DND-41 (cell line): ENCODE results near the gene SEC14L2.

ENCODE experiments used
- ATAC-seq: fragments of 200-7000 bp; cut with Tn5 transposase; 3 replicates; pipeline ENCODE4 v1.9.1; 2021; ENCODE audit warnings: low read depth; ENCODE audit not compliant: insufficient read depth
- DNase-seq: peaks from one replicate; pipeline ENCODE4 v3.0.0-alpha.2; 2020
- H2AFZ ChIP-seq: 2 replicates; pipeline ENCODE4 v1.6.0; 2012; ENCODE audit warnings: low read depth, low read length
- H3K27ac ChIP-seq: 2 replicates; pipeline ENCODE4 v1.5.1; 2012; ENCODE audit warnings: low read length, inconsistent platforms
- H3K27me3 ChIP-seq: fragments of 200-600 bp; sonication (generic); 2 replicates; pipeline ENCODE4 v1.6.0; 2012; ENCODE audit warnings: low read length, mild to moderate bottlenecking, inconsistent platforms; ENCODE audit not compliant: insufficient read depth, poor library complexity
- H3K36me3 ChIP-seq: 2 replicates; pipeline ENCODE4 v1.5.1; 2012; ENCODE audit warnings: low read length, inconsistent platforms; ENCODE audit not compliant: insufficient read depth
- H3K4me1 ChIP-seq: 2 replicates; pipeline ENCODE4 v1.5.1; 2012; ENCODE audit warnings: mild to moderate bottlenecking, low read length; ENCODE audit not compliant: insufficient read depth
- H3K4me2 ChIP-seq: 2 replicates; pipeline ENCODE4 v1.6.0; 2012; ENCODE audit warnings: mild to moderate bottlenecking, moderate library complexity, low read length, inconsistent platforms; ENCODE audit not compliant: insufficient read depth
- H3K4me3 ChIP-seq, 2 experiments: fragments of 200-600 bp in 1 of 2; shearing (Covaris generic) in 1 of 2; 2 replicates each; pipeline ENCODE4 v1.5.1; 2012 to 2016; ENCODE audit warnings: inconsistent platforms in 2 of 2, low read length in 2 of 2, mild to moderate bottlenecking in 2 of 2, low read depth in 1 of 2, moderate library complexity in 1 of 2
- H3K79me2 ChIP-seq: 2 replicates; pipeline ENCODE4 v1.6.0; 2012; ENCODE audit warnings: low read length, inconsistent platforms; ENCODE audit not compliant: insufficient read depth
- H3K9ac ChIP-seq: 2 replicates; pipeline ENCODE4 v1.6.0; 2012; ENCODE audit warnings: low read depth, mild to moderate bottlenecking, inconsistent platforms, low read length, moderate library complexity
- H3K9me3 ChIP-seq: 2 replicates; pipeline ENCODE4 v1.5.1; 2012; ENCODE audit warnings: low read length, moderate library complexity, mild to moderate bottlenecking, inconsistent platforms; ENCODE audit not compliant: insufficient read depth, severe bottlenecking
- H4K20me1 ChIP-seq: 2 replicates; pipeline ENCODE4 v1.6.0; 2012; ENCODE audit warnings: low read length; ENCODE audit not compliant: insufficient read depth
- EZH2 ChIP-seq: IDR thresholded peaks from 3 replicates; pipeline ENCODE4 v1.6.1; 2012; ENCODE audit warnings: borderline replicate concordance, low read depth, mild to moderate bottlenecking, moderate library complexity, low read length, inconsistent platforms; ENCODE audit not compliant: severe bottlenecking
- TF ChIP-seq, protein P1 (sequence below): IDR thresholded peaks from 2 replicates; pipeline ENCODE4 v1.5.1; 2012; ENCODE audit warnings: borderline replicate concordance, low read length, moderate library complexity, mild to moderate bottlenecking; ENCODE audit not compliant: poor library complexity, severe bottlenecking; ENCODE audit errors: extremely low read depth

The SEC14L2 gene

DNA sequence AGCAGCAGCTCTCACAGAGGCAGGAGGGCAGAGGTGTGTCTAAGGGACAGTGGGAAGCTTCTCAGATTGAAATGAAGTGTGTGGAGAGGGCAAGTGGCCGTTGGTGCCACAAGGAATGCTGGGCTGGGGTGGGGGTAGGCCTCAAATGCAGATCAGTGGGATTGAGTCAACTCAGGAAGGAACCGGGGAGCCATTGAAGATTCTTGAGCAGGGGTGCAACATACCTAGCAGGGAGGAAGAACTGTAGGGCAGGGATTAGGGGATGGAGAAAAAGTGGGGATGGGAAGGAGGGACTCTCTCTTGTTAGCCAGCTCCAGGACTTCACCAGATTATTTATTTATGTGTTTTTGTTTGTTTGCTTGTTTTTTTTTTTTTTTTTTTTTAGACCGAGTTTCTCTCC lies 2.9 kb upstream of the SEC14L2 start:
- H3K79me2 ChIP-seq, result peaks cover 30% of the 10 kb centered on the region
- H3K4me1 ChIP-seq, result peaks cover 56% of the 10 kb centered on the region
- ATAC-seq, result no peak

DNA sequence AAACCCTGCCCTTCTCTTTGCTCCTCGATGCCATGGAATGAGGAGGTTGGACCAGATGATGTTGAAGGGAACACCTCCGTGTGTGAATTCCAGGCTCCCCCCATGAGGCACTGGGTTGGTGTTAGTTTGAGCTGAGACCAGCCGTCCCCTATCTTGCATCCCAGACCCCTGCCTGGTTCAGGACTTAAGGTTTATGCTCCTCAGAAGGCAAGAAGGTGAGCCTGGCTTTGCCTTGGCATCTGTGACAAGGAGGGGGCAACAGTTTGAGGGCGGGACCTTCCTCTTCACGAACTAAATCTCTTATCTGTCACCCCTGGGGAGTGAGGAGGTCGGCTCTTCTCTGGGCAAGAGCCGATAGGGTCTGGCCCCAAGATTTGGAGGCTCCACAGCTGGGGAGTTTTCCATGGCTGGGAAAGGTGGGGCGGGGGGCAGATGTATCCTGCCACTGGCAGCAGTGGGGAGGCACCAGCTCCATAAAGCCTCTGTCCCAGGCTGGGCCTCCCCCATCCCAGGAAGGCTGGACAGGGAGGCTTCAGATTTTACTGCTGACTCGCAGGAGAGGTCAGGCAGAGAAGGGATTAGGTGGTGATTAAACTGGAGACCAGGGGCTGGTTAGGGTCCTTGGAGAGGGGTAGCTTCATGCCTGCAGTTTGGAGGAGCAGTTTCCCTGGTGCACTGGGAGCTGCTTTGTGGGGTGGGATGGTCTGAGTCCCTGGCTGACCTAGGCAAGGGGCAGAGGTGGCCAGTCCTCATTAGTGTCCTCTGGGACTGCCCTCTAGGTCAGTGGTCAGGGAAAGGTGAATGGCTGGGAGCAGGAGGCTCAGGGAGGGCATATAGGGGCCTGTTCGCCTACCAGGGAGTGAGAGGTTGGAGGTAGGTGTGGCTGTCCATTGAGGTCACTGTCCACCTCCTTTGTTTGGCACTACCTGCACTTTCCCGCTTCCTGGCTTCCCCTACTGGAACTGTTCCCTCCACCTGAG lies 1.1 kb downstream of the SEC14L2 start:
- H3K9me3 ChIP-seq, result no peaks in the 10 kb centered on the region
- no peaks in the 10 kb centered on the region for H3K27me3 ChIP-seq
- H3K9ac ChIP-seq, result peak overlapping the region; percentile 67
- H3K4me1 ChIP-seq, result peaks cover 48% of the 10 kb centered on the region
- H2AFZ ChIP-seq, result peak overlapping the region; percentile 70; the same call in 1 of the 2 replicates
- ATAC-seq, result no peak; the same call in 2 of the 3 replicates
- peak overlapping the region; percentile 41 to 56; a peak in 3 of 4 replicates for H3K4me3 ChIP-seq
- H3K4me2 ChIP-seq, result peak overlapping the region; percentile 69
- H3K27ac ChIP-seq, result peak overlapping the region; percentile 74
- peak; percentile 33 for DNase-seq
- no peak for TF ChIP-seq EZH2
- peaks cover 52% of the 10 kb centered on the region for H3K79me2 ChIP-seq
- peaks cover 24% of the 10 kb centered on the region for H3K36me3 ChIP-seq
- peaks cover 19% of the 10 kb centered on the region; the same call in 1 of the 2 replicates for H4K20me1 ChIP-seq

More for the DNA sequence above, 2.9 kb upstream of the SEC14L2 start:
- Histone ChIP-seq H3K27me3 (no peaks in the 10 kb centered on the region), H3K9ac (no peak overlapping the region), H2AFZ (no peak overlapping the region), H3K36me3 (no peaks in the 10 kb centered on the region), H3K4me2 (no peak overlapping the region), H3K9me3 (peaks cover 2% of the 10 kb centered on the region), H4K20me1 (peaks cover 9% of the 10 kb centered on the region; the same call in 1 of the 2 replicates), H3K4me3 (no peak overlapping the region), H3K27ac (0 out of 2 replicates have a peak overlapping the region, but pooled peaks have one; percentile 17)
- DNase-seq, result no peak
- TF ChIP-seq, protein P1, sequence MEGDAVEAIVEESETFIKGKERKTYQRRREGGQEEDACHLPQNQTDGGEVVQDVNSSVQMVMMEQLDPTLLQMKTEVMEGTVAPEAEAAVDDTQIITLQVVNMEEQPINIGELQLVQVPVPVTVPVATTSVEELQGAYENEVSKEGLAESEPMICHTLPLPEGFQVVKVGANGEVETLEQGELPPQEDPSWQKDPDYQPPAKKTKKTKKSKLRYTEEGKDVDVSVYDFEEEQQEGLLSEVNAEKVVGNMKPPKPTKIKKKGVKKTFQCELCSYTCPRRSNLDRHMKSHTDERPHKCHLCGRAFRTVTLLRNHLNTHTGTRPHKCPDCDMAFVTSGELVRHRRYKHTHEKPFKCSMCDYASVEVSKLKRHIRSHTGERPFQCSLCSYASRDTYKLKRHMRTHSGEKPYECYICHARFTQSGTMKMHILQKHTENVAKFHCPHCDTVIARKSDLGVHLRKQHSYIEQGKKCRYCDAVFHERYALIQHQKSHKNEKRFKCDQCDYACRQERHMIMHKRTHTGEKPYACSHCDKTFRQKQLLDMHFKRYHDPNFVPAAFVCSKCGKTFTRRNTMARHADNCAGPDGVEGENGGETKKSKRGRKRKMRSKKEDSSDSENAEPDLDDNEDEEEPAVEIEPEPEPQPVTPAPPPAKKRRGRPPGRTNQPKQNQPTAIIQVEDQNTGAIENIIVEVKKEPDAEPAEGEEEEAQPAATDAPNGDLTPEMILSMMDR, result no peak
- no peak for TF ChIP-seq EZH2

DNA sequence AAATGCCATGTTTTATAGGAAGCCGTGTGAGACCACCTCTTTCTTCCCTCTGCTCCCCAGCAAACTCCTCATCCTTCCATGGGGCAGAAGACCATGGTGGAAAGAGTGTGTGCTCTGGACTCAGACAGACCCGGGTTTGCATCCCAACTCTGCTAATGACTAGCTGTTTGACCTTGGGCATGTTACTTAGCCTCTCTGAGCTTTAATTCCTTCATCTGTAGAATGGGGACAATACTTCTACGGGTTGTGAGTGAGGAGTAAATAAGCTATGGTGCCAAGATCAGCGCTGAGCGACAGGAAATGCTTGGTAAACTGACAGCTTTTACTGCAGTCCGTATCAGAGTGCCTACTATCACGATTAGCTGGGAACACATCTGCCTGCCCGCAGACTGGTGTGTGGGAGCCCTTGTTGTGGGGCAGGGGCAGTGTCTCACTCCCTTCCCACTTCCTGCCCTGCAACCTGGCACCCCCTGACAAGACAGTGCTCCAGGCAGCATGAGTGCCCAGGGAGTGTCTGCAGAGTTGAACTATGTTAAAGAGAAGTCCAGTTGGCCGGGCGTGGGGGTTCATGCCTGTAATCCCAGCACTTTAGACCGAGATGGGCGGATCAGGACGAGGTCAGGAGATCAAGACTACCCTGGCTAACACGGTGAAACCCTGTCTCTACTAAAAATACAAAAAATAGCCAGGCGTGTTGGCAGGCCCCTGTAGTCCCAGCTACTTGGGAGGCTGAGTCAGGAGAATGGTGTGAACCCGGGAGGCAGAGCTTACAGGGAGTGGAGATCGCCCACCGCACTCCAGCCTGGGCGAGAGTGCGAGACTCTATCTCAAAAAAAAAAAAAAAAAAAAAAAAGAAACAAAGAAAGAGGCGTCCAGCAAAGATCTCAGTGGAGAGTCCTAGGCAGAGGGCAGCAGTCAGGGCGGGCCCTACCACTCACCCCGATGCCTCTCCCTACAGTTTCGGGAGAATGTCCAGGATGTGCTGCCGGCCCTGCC lies 2.2 kb downstream of the SEC14L2 start:
- ATAC-seq (peak; percentile 82), DNase-seq (peak; percentile 85)
- H2AFZ ChIP-seq, result no peak overlapping the region
- peaks cover 30% of the 10 kb centered on the region for H3K36me3 ChIP-seq
- H4K20me1 ChIP-seq, result peaks cover 24% of the 10 kb centered on the region
- peak overlapping the region in 1 of 2 experiments; percentile 56; a peak in 3 of 4 replicates for H3K4me3 ChIP-seq
- no peak for TF ChIP-seq EZH2
- TF ChIP-seq, protein P1, result no peak
- no peaks in the 10 kb centered on the region for H3K9me3 ChIP-seq
- H3K9ac ChIP-seq, result peak overlapping the region; percentile 67
- H3K4me2 ChIP-seq, result peak overlapping the region; percentile 69
- peaks cover 58% of the 10 kb centered on the region for H3K79me2 ChIP-seq
- H3K4me1 ChIP-seq, result peaks cover 41% of the 10 kb centered on the region
- peak overlapping the region; percentile 74 for H3K27ac ChIP-seq
- H3K27me3 ChIP-seq, result no peaks in the 10 kb centered on the region
